GM12878 (cell line): ENCODE measurements around the gene B9D1. TPM values are rescaled to one million over a fixed set of nuclear protein-coding genes. Genes with fewer than 3 reads are reported as not detected.

ENCODE experiments used
- ATAC-seq: fragments of 200-7000 bp; cut with Tn5 transposase; 3 replicates; pipeline ENCODE4 v1.9.1; 2020; ENCODE audit warnings: mild to moderate bottlenecking, moderate library complexity
- BruUV-seq: library from RNA; stranded (reverse); fragments of 400-500 nt; replicated peaks from 2 replicates; lab custom pipeline; 2021; lab: Mats Ljungman, UMichigan
- CTCF ChIA-PET: fragments of 300-600 bp; sonication (Branson Sonifier 250); formaldehyde crosslinking; extraction: SDS; loops from one replicate; lab custom pipeline; 2021; ENCODE audit warnings: inconsistent platforms; lab: Yijun Ruan, JAX
- POLR2A ChIA-PET: fragments of 350-600 bp; formaldehyde crosslinking; extraction: SDS; loops from one replicate; lab custom pipeline; 2021; ENCODE audit warnings: inconsistent platforms; lab: Charles Lee
- RAD21 ChIA-PET: fragments of 300-600 bp; sonication (Branson Sonifier 250); formaldehyde crosslinking; loops from one replicate; lab custom pipeline; 2023; ENCODE audit warnings: antibody characterized with exemption; ENCODE audit not compliant: unreplicated experiment; lab: Charles Lee
- SMC1A ChIA-PET: fragments of 300-600 bp; sonication (Branson Sonifier 250); formaldehyde crosslinking; loops from one replicate; lab custom pipeline; 2023; ENCODE audit not compliant: unreplicated experiment, uncharacterized antibody; lab: Charles Lee
- DNase-seq: peaks from one replicate; pipeline ENCODE4 v3.0.0-alpha.2; 2011; ENCODE audit warnings: low read depth, low spot score
- FAIRE-seq: peaks from 3 replicates; lab custom pipeline; 2011; peaks lifted over from hg19 to GRCh38; lab: Jason Lieb, UNC
- H2AFZ ChIP-seq: 2 replicates; pipeline ENCODE4 v1.6.0; 2011; ENCODE audit warnings: low read depth, low read length, control low read depth; ENCODE audit not compliant: control insufficient read depth
- H3K27ac ChIP-seq: 2 replicates; pipeline ENCODE4 v1.5.1; 2011; ENCODE audit warnings: control low read depth; ENCODE audit not compliant: control insufficient read depth, insufficient read depth
- H3K27me3 ChIP-seq, 2 experiments: replicated peaks in 1 of 2; 2 replicates each; pipeline versions ENCODE4 v1.6.0 to v1.6.1; 2011; ENCODE audit warnings: low read length in 1 of 2; ENCODE audit not compliant: control insufficient read depth in 2 of 2, insufficient read depth in 2 of 2
- H3K36me3 ChIP-seq, 2 experiments: 2 replicates each; pipeline ENCODE4 v1.5.1; 2011; ENCODE audit warnings: low read length in 1 of 2; ENCODE audit not compliant: control insufficient read depth in 2 of 2, insufficient read depth in 2 of 2
- H3K4me1 ChIP-seq: 2 replicates; pipeline ENCODE4 v1.6.1; 2011; ENCODE audit warnings: mild to moderate bottlenecking, low read length, moderate library complexity, mixed read lengths; ENCODE audit not compliant: control insufficient read depth, insufficient read depth
- H3K4me2 ChIP-seq: 2 replicates; pipeline ENCODE4 v1.6.0; 2011; ENCODE audit warnings: control low read depth; ENCODE audit not compliant: control insufficient read depth, insufficient read depth
- H3K4me3 ChIP-seq: fragments of 200-600 bp; sonication (generic); 2 replicates; pipeline ENCODE4 v1.5.1; 2016
- H3K79me2 ChIP-seq: 2 replicates; pipeline ENCODE4 v1.6.0; 2011; ENCODE audit warnings: low read length; ENCODE audit not compliant: control insufficient read depth, insufficient read depth
- H3K9ac ChIP-seq: 2 replicates; pipeline ENCODE4 v1.8.0; 2011; ENCODE audit warnings: low read length, control low read depth, mixed read lengths; ENCODE audit not compliant: control insufficient read depth, insufficient read depth
- H3K9me3 ChIP-seq: replicated peaks from 3 replicates; pipeline ENCODE4 v1.5.1; 2011; ENCODE audit warnings: mild to moderate bottlenecking, low read length; ENCODE audit not compliant: control insufficient read depth, insufficient read depth
- H4K20me1 ChIP-seq: 2 replicates; pipeline ENCODE4 v1.6.0; 2011; ENCODE audit not compliant: control insufficient read depth, insufficient read depth
- ATF7 ChIP-seq: fragments of 450-650 bp; IDR thresholded peaks from 2 replicates; pipeline ENCODE4 v1.6.1; 2016; ENCODE audit warnings: low read depth, mild to moderate bottlenecking
- CBX5 ChIP-seq: sonication (generic); IDR thresholded peaks from 2 replicates; pipeline ENCODE4 v1.6.1; 2016; ENCODE audit warnings: low read depth, moderate library complexity, mild to moderate bottlenecking, inconsistent platforms
- E2F8 ChIP-seq: fragments of 450-650 bp; IDR thresholded peaks from 2 replicates; pipeline ENCODE4 v1.6.1; 2018; ENCODE audit warnings: mild to moderate bottlenecking, low read depth, moderate library complexity; ENCODE audit not compliant: partially characterized antibody
- GATAD2B ChIP-seq: fragments of 450-650 bp; conservative IDR thresholded peaks from 2 replicates; pipeline ENCODE4 v1.6.1; 2017; ENCODE audit warnings: low read depth, mild to moderate bottlenecking, moderate library complexity
- JUND ChIP-seq: IDR thresholded peaks from 2 replicates; pipeline ENCODE4 v1.6.1; 2012; ENCODE audit warnings: low read depth, mild to moderate bottlenecking, low read length, improper control_type of control experiment, moderate library complexity
- MTA2 ChIP-seq: fragments of 450-650 bp; IDR thresholded peaks from 2 replicates; pipeline ENCODE4 v1.6.1; 2016; ENCODE audit warnings: low read depth, mild to moderate bottlenecking, moderate library complexity
- NFYA ChIP-seq: IDR thresholded peaks from 2 replicates; pipeline ENCODE4 v1.6.1; 2011; ENCODE audit warnings: low read depth, mild to moderate bottlenecking, low read length, improper control_type of control experiment, borderline replicate concordance
- NRF1 ChIP-seq: conservative IDR thresholded peaks from 2 replicates; pipeline ENCODE4 v1.6.1; 2011; ENCODE audit warnings: mild to moderate bottlenecking, low read depth, low read length, improper control_type of control experiment
- PKNOX1 ChIP-seq: fragments of 450-650 bp; IDR thresholded peaks from 2 replicates; pipeline ENCODE4 v1.6.1; 2016; ENCODE audit warnings: mild to moderate bottlenecking
- SREBF2 ChIP-seq: IDR thresholded peaks from 2 replicates; pipeline ENCODE4 v1.6.1; 2012; ENCODE audit warnings: mild to moderate bottlenecking, low read length
- TAF1 ChIP-seq: IDR thresholded peaks from 2 replicates; pipeline ENCODE4 v1.6.1; 2011; ENCODE audit warnings: mild to moderate bottlenecking, low read depth, low read length, borderline replicate concordance
- TARDBP ChIP-seq: IDR thresholded peaks from 2 replicates; pipeline ENCODE4 v1.6.1; 2016; ENCODE audit warnings: borderline replicate concordance
- TCF7 ChIP-seq: IDR thresholded peaks from 2 replicates; pipeline ENCODE4 v1.6.1; 2014; ENCODE audit warnings: antibody characterized with exemption, borderline replicate concordance
- ZNF24 ChIP-seq: fragments of 450-650 bp; IDR thresholded peaks from 2 replicates; pipeline ENCODE4 v1.6.1; 2017; ENCODE audit warnings: antibody characterized with exemption, mild to moderate bottlenecking
- WGBS: methylation state at CpG from one replicate; pipeline ENCODE4 v1.1.6; 2016; ENCODE audit warnings: low lambda C conversion rate; ENCODE audit not compliant: insufficient replicate concordance, insufficient coverage; ENCODE audit errors: missing lambda C conversion rate; 5-methylcytosine and 5-hydroxymethylcytosine counted together
- in situ Hi-C: fragments of 300-500 bp; cut with MboI; formaldehyde crosslinking; loops from 9 replicates; pipeline ENCODE4 v1.14.3; 2018; ENCODE audit warnings: mixed read lengths
- intact Hi-C: fragments of 100-400 bp; cut with micrococcal nuclease; formaldehyde crosslinking; loops from one replicate; pipeline ENCODE4 v1.14.2; 2022; ENCODE audit not compliant: unreplicated experiment
- polyA plus RNA-seq, 11 experiments: library from polyadenylated mRNA; depleted of rRNA in 4 of 11; unstranded in 6 of 11; stranded (reverse) in 5 of 11; fragments of >200 nt; fragmentation: Nextera tagmentation in 4 of 11; fragmentation: Illumina TruSeq in 1 of 11; extraction: Ambion mirVana in 4 of 11; extraction: Trizol in 1 of 11; gene quantifications; 1 replicate in 1 of 11; 2 replicates in 10 of 11; pipeline versions ENCODE4 v1.2.1 to v1.2.3, GENCODE V29; 2011 to 2016; ENCODE audit warnings: inconsistent platforms in 2 of 11, missing spikeins in 2 of 11, low read depth in 1 of 11
- total RNA-seq, 4 experiments: library from RNA; depleted of rRNA in 3 of 4; stranded (reverse); fragments of >200 nt in 3 of 4; fragmentation: Illumina TruSeq in 1 of 4; extraction: Trizol in 1 of 4; gene quantifications; 2 replicates each; pipeline versions ENCODE4 v1.2.1 to v1.2.3, GENCODE V29; 2013 to 2021
- TF ChIP-seq, protein P1 (sequence below): IDR thresholded peaks from 2 replicates; pipeline ENCODE4 v1.6.1; 2012; ENCODE audit warnings: low read depth, low read length, improper control_type of control experiment
- TF ChIP-seq, protein P2 (sequence below): fragments of 450-650 bp; IDR thresholded peaks from 2 replicates; pipeline ENCODE4 v1.6.1; 2017; ENCODE audit warnings: low read depth, mild to moderate bottlenecking, moderate library complexity

B9D1 gene
- total and polyA plus RNA-seq, 10 of the 15 experiments (the other 5 are each of a cell fraction or from before 2014, with no cell fraction given), result 5.9 to 18.3 (median 9.8) TPM

GRCh38 chr17:19363460-19364035, 1.0 kb upstream of the B9D1 start:
- WGBS, result 31% methylated on average over 6 of the region's 6 CpGs
- FAIRE-seq, result no peak
- SMC1A ChIA-PET, result interaction anchor here (0.7 to 2.2 kb wide), 8 partner anchors 8 to 402 kb away, joined by 3 to 10 read pairs (median 4); partner anchors contain the start of gene MAPK7
- Histone ChIP-seq H3K9me3 (no peaks in the 10 kb centered on the region), H3K36me3 (no peaks in the 10 kb centered on the region), H3K27ac (no peak overlapping the region), H3K79me2 (no peaks in the 10 kb centered on the region), H2AFZ (no peak overlapping the region), H3K4me1 (peaks cover 7% of the 10 kb centered on the region), H3K4me3 (no peak overlapping the region), H3K4me2 (no peak overlapping the region), H4K20me1 (no peaks in the 10 kb centered on the region), H3K27me3 (no peaks in the 10 kb centered on the region; a peak in 2 of 4 replicates), H3K9ac (no peak overlapping the region)
- no peak for ATAC-seq
- no peak for TF ChIP-seq PKNOX1
- TF ChIP-seq CBX5, result no peak
- TF ChIP-seq ATF7, result no peak
- TF ChIP-seq TARDBP, result no peak
- no peak for TF ChIP-seq NRF1
- no peak for TF ChIP-seq SREBF2
- TF ChIP-seq, protein P1, sequence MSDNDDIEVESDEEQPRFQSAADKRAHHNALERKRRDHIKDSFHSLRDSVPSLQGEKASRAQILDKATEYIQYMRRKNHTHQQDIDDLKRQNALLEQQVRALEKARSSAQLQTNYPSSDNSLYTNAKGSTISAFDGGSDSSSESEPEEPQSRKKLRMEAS, result no peak
- TF ChIP-seq MTA2, result no peak
- no peak for TF ChIP-seq TCF7
- TF ChIP-seq ZNF24, result no peak
- no peak for TF ChIP-seq JUND
- TF ChIP-seq TAF1, result no peak
- TF ChIP-seq, protein P2, sequence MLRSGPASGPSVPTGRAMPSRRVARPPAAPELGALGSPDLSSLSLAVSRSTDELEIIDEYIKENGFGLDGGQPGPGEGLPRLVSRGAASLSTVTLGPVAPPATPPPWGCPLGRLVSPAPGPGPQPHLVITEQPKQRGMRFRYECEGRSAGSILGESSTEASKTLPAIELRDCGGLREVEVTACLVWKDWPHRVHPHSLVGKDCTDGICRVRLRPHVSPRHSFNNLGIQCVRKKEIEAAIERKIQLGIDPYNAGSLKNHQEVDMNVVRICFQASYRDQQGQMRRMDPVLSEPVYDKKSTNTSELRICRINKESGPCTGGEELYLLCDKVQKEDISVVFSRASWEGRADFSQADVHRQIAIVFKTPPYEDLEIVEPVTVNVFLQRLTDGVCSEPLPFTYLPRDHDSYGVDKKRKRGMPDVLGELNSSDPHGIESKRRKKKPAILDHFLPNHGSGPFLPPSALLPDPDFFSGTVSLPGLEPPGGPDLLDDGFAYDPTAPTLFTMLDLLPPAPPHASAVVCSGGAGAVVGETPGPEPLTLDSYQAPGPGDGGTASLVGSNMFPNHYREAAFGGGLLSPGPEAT, result no peak
- TF ChIP-seq NFYA, result no peak
- no peak for TF ChIP-seq E2F8
- no peak for TF ChIP-seq GATAD2B
- no TSS peak for BruUV-seq
- DNase-seq, result no peak
- CTCF ChIA-PET, result interaction anchor here (0.7 to 4.6 kb wide), 31 partner anchors 9 to 404 kb away, joined by 3 to 66 read pairs (median 5); partner anchors contain the start of gene MAPK7
- in situ Hi-C loops, result loop anchor here (5.0 kb wide), 1 partner anchor 84 kb away; no protein-coding TSS in a partner anchor
- RAD21 ChIA-PET, result interaction anchor here (0.8 to 4.4 kb wide), 9 partner anchors 9 to 284 kb away, joined by 3 to 35 read pairs (median 5); partner anchors contain the start of gene MAPK7
- intact Hi-C loops, result loop anchor here (1.0 to 10.0 kb wide), 4 partner anchors 106 to 403 kb away; partner anchors contain the start of gene ALDH3A2
- POLR2A ChIA-PET, result interaction anchor here (1.1 kb wide), 1 partner anchor 84 kb away, joined by 3 read pairs; no protein-coding TSS in a partner anchor
